HCT116 (cell line): Measurements from ENCODE around the gene TRIM9. TPM values are rescaled to one million over a fixed set of nuclear protein-coding genes. Genes with fewer than 3 reads are reported as not detected.

ENCODE experiments used
- ATAC-seq: fragments of 200-7000 bp; cut with Tn5 transposase; 2 replicates; pipeline ENCODE4 v1.9.1; 2020; ENCODE audit warnings: mild to moderate bottlenecking, moderate library complexity
- BruUV-seq: library from RNA; stranded (reverse); fragments of 400-500 nt; replicated peaks from 2 replicates; lab custom pipeline; 2021; lab: Mats Ljungman, UMichigan
- CTCF ChIA-PET: fragments of 300-600 bp; sonication (Branson Sonifier 250); formaldehyde crosslinking; loops from one replicate; lab custom pipeline; 2021; ENCODE audit warnings: antibody characterized with exemption; lab: Charles Lee
- POLR2A ChIA-PET: fragments of 300-600, 350-600 bp; sonication (Branson Sonifier 250); formaldehyde crosslinking; loops from one replicate; lab custom pipeline; 2021; ENCODE audit warnings: antibody characterized with exemption; lab: Charles Lee
- RAD21 ChIA-PET, 2 experiments: fragments of 300-600 bp; sonication (Branson Sonifier 250); formaldehyde crosslinking; loops; one replicate each; lab custom pipeline; 2023; ENCODE audit warnings: low total read pairs in 2 of 2; ENCODE audit not compliant: uncharacterized antibody in 2 of 2, unreplicated experiment in 2 of 2, low non-redundant PET in 1 of 2; lab: Charles Lee
- DNase-seq: peaks from one replicate; pipeline ENCODE4 v3.0.0-alpha.2; 2010; ENCODE audit warnings: low read depth, low spot score
- H2AFZ ChIP-seq: fragments of 200-600 bp; shearing (Covaris generic), sonication (generic); 2 replicates; pipeline ENCODE4 v1.6.1; 2017; ENCODE audit warnings: low read depth, mixed run types, mixed read lengths, antibody characterized with exemption, low read length; ENCODE audit not compliant: poor library complexity, severe bottlenecking
- H3K27ac ChIP-seq: 2 replicates; pipeline ENCODE4 v1.5.1; 2012; ENCODE audit warnings: low read depth, low read length
- H3K27me3 ChIP-seq: fragments of 200-600 bp; sonication (generic); 2 replicates; pipeline ENCODE4 v1.6.1; 2016; ENCODE audit warnings: mixed run types, low read length, mixed read lengths; ENCODE audit not compliant: insufficient read depth
- H3K36me3 ChIP-seq, 2 experiments: fragments of 200-500 bp in 1 of 2; fragments of 200-600 bp in 1 of 2; sonication (Bioruptor generic) in 1 of 2; sonication (generic) in 1 of 2; 2 replicates each; pipeline versions ENCODE4 v1.5.1 to v1.6.1; 2014 to 2016; ENCODE audit warnings: low read length in 2 of 2, inconsistent platforms in 1 of 2, mixed read lengths in 1 of 2, mixed run types in 1 of 2; ENCODE audit not compliant: insufficient read depth in 2 of 2, control insufficient read depth in 1 of 2
- H3K4me1 ChIP-seq, 2 experiments: fragments of 200-600 bp in 1 of 2; sonication (generic) in 1 of 2; 2 replicates each; pipeline versions ENCODE4 v1.5.1 to v1.6.1; 2012 to 2017; ENCODE audit warnings: low read length in 2 of 2, inconsistent platforms in 1 of 2, mild to moderate bottlenecking in 1 of 2, mixed read lengths in 1 of 2, mixed run types in 1 of 2, moderate library complexity in 1 of 2; ENCODE audit not compliant: insufficient read depth in 2 of 2, control insufficient read depth in 1 of 2
- H3K4me2 ChIP-seq: fragments of 200-600 bp; sonication (generic); 2 replicates; pipeline ENCODE4 v1.6.1; 2017; ENCODE audit warnings: mixed run types, low read length, mixed read lengths
- H3K4me3 ChIP-seq, 2 experiments: fragments of 200-600 bp in 1 of 2; sonication (generic) in 1 of 2; replicated peaks in 1 of 2; 2 replicates each; pipeline ENCODE4 v1.5.1; 2011 to 2016; ENCODE audit warnings: low read length in 2 of 2, control low read depth in 1 of 2, low read depth in 1 of 2, mild to moderate bottlenecking in 1 of 2, mixed read lengths in 1 of 2, mixed run types in 1 of 2
- H3K79me2 ChIP-seq: fragments of 200-600 bp; sonication (generic); 2 replicates; pipeline ENCODE4 v1.6.1; 2017; ENCODE audit warnings: mild to moderate bottlenecking, mixed run types, low read length, moderate library complexity, mixed read lengths; ENCODE audit not compliant: insufficient read depth
- H3K9ac ChIP-seq: fragments of 200-600 bp; sonication (generic); 2 replicates; pipeline ENCODE4 v1.6.1; 2016; ENCODE audit warnings: low read length, mixed read lengths
- H3K9me2 ChIP-seq: fragments of 200-600 bp; sonication (generic), shearing (Covaris generic); 2 replicates; pipeline ENCODE4 v1.6.1; 2017; ENCODE audit warnings: mixed run types, mild to moderate bottlenecking, moderate library complexity; ENCODE audit not compliant: insufficient read depth
- H3K9me3 ChIP-seq, 2 experiments: fragments of 200-500 bp in 1 of 2; fragments of 200-600 bp in 1 of 2; sonication (Bioruptor generic) in 1 of 2; sonication (generic) in 1 of 2; 2 replicates each; pipeline ENCODE4 v1.6.1; 2014 to 2017; ENCODE audit warnings: low read length in 2 of 2, mixed read lengths in 2 of 2, inconsistent platforms in 1 of 2, low read depth in 1 of 2, mild to moderate bottlenecking in 1 of 2, mixed run types in 1 of 2, moderate library complexity in 1 of 2; ENCODE audit not compliant: control insufficient read depth in 1 of 2, insufficient read depth in 1 of 2
- H4K20me1 ChIP-seq: fragments of 200-600 bp; sonication (generic), shearing (Covaris generic); 2 replicates; pipeline ENCODE4 v1.6.1; 2017; ENCODE audit warnings: mixed run types, mild to moderate bottlenecking, moderate library complexity; ENCODE audit not compliant: insufficient read depth
- CEBPB ChIP-seq: IDR thresholded peaks from 2 replicates; pipeline ENCODE4 v1.6.1; 2012; ENCODE audit warnings: low read depth
- EZH2 ChIP-seq: fragments of 200-600 bp; sonication (generic); IDR thresholded peaks from 2 replicates; pipeline ENCODE4 v1.6.1; 2017; ENCODE audit warnings: antibody characterized with exemption, mixed run types
- FOSL1 ChIP-seq: IDR thresholded peaks from 2 replicates; pipeline ENCODE4 v1.6.1; 2012; ENCODE audit warnings: low read depth
- POLR2AphosphoS5 ChIP-seq: IDR thresholded peaks from 2 replicates; pipeline ENCODE4 v1.6.1; 2011; ENCODE audit warnings: mild to moderate bottlenecking, low read depth, low read length, moderate library complexity
- SIN3A ChIP-seq: IDR thresholded peaks from 2 replicates; pipeline ENCODE4 v1.6.1; 2012; ENCODE audit warnings: low read depth
- SRF ChIP-seq: IDR thresholded peaks from 2 replicates; pipeline ENCODE4 v1.6.1; 2012; ENCODE audit warnings: low read depth
- TCF7L2 ChIP-seq: IDR thresholded peaks from 2 replicates; pipeline ENCODE4 v1.7.0; 2011; ENCODE audit warnings: borderline replicate concordance, inconsistent platforms; ENCODE audit not compliant: insufficient read depth, insufficient read length; ENCODE audit errors: extremely low read depth
- ZNF274 ChIP-seq: fragments of 200-500 bp; sonication (Bioruptor generic); IDR thresholded peaks from 2 replicates; pipeline ENCODE4 v1.6.1; 2014; ENCODE audit warnings: mild to moderate bottlenecking, low read depth, low read length, inconsistent platforms
- intact Hi-C: fragments of 100-400 bp; cut with micrococcal nuclease; formaldehyde crosslinking; loops from 2 replicates; pipeline ENCODE4 v1.10.0; 2022
- total RNA-seq: library from RNA; stranded (reverse); gene quantifications from one replicate; pipeline ENCODE4 v1.2.1, GENCODE V29; 2021; ENCODE audit not compliant: unreplicated experiment
- TF ChIP-seq, protein P1 (sequence below): IDR thresholded peaks from 2 replicates; pipeline ENCODE4 v1.6.1; 2012; ENCODE audit warnings: low read depth
- TF ChIP-seq, protein P2 (sequence below): IDR thresholded peaks from 2 replicates; pipeline ENCODE4 v1.6.1; 2011; ENCODE audit warnings: mild to moderate bottlenecking, low read length, moderate library complexity; ENCODE audit not compliant: insufficient replicate concordance; ENCODE audit errors: extremely low read depth
- TF ChIP-seq, protein P3 (sequence below): IDR thresholded peaks from 2 replicates; pipeline ENCODE4 v1.6.1; 2012
- TF ChIP-seq, protein P4 (sequence below), 3 experiments: fragments of 200-600 bp in 1 of 3; sonication (generic) in 1 of 3; IDR thresholded peaks in 2 of 3; conservative IDR thresholded peaks in 1 of 3; 2 replicates each; pipeline ENCODE4 v1.5.1; 2012 to 2017; ENCODE audit warnings: low read depth in 2 of 3, low read length in 2 of 3, antibody characterized with exemption in 1 of 3, borderline replicate concordance in 1 of 3, control low read depth in 1 of 3, mild to moderate bottlenecking in 1 of 3, mixed read lengths in 1 of 3, mixed run types in 1 of 3, moderate library complexity in 1 of 3; ENCODE audit not compliant: insufficient read depth in 1 of 3

TRIM9 gene
- total RNA-seq, 1 experiment from 2014 or later = 4.6 TPM

DNA sequence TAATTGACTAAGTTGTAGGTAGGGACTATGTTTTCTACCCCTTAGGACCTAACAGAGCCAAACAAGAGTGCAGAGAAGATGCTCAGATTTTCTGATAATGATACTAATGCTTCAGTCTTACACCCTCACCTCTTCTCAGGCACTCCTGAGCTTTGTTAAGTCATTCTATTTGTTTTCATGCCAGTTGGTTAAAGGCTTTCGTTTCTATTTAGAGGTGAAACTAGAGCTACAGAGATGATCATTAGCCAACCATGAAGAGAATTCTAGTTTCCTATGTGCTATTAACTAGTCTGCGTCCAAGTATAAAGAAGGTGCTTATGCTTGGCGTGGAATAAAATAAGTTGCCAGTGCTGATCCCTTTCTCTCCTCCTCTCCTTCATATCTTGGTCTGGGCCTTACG lies 116.0 kb downstream of the TRIM9 start (continued):
- TF ChIP-seq SRF (no peak), ZNF274 (no peak), TCF7L2 (no peak), FOSL1 (no peak)
- TF ChIP-seq, protein P1, sequence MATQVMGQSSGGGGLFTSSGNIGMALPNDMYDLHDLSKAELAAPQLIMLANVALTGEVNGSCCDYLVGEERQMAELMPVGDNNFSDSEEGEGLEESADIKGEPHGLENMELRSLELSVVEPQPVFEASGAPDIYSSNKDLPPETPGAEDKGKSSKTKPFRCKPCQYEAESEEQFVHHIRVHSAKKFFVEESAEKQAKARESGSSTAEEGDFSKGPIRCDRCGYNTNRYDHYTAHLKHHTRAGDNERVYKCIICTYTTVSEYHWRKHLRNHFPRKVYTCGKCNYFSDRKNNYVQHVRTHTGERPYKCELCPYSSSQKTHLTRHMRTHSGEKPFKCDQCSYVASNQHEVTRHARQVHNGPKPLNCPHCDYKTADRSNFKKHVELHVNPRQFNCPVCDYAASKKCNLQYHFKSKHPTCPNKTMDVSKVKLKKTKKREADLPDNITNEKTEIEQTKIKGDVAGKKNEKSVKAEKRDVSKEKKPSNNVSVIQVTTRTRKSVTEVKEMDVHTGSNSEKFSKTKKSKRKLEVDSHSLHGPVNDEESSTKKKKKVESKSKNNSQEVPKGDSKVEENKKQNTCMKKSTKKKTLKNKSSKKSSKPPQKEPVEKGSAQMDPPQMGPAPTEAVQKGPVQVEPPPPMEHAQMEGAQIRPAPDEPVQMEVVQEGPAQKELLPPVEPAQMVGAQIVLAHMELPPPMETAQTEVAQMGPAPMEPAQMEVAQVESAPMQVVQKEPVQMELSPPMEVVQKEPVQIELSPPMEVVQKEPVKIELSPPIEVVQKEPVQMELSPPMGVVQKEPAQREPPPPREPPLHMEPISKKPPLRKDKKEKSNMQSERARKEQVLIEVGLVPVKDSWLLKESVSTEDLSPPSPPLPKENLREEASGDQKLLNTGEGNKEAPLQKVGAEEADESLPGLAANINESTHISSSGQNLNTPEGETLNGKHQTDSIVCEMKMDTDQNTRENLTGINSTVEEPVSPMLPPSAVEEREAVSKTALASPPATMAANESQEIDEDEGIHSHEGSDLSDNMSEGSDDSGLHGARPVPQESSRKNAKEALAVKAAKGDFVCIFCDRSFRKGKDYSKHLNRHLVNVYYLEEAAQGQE = no peak
- TF ChIP-seq, all 23 proteins: peak for 0

DNA sequence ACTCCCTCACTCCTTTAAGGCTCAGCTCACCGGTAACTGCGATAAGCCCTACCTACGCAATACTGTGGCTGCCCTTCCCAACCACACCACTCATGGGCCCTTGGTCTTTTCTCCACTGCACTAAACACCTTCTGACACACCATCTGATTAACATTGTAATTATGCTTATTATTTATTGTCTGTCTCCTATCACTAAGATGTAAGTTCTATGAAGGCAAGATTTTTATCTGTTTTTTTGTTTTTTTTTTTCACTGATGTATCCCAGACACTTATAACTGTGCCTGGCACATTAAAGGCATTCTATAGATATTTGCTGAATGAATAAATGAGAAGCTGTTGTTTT lies 116.4 kb downstream of the TRIM9 start:
- H3K27me3 ChIP-seq = 0 out of 2 replicates have a peak, but pooled peaks cover 3% of the 10 kb centered on the region
- no peak overlapping the region for H3K9ac ChIP-seq
- ChIA-PET RAD21 (no interaction called here), CTCF (no interaction called here), POLR2A (interaction anchor here (0.6 kb wide), 1 partner anchor 23 kb away, joined by 3 read pairs; no protein-coding TSS in a partner anchor)
- DNase-seq (no peak), ATAC-seq (no peak)
- H3K4me1 ChIP-seq = no peaks in the 10 kb centered on the region
- no peaks in the 10 kb centered on the region; a peak in 1 of 4 replicates for H3K36me3 ChIP-seq
- no peak overlapping the region for H3K27ac ChIP-seq
- H3K9me3 ChIP-seq = no peaks in the 10 kb centered on the region
- intact Hi-C loops = no loop called here
- H2AFZ ChIP-seq = no peak overlapping the region
- H3K9me2 ChIP-seq = no peaks in the 10 kb centered on the region
- H4K20me1 ChIP-seq = no peaks in the 10 kb centered on the region
- H3K79me2 ChIP-seq = no peaks in the 10 kb centered on the region
- no peak overlapping the region for H3K4me2 ChIP-seq
- BruUV-seq = no TSS peak
- H3K4me3 ChIP-seq = no peak overlapping the region
- no peak for TF ChIP-seq FOSL1
- TF ChIP-seq, protein P2, sequence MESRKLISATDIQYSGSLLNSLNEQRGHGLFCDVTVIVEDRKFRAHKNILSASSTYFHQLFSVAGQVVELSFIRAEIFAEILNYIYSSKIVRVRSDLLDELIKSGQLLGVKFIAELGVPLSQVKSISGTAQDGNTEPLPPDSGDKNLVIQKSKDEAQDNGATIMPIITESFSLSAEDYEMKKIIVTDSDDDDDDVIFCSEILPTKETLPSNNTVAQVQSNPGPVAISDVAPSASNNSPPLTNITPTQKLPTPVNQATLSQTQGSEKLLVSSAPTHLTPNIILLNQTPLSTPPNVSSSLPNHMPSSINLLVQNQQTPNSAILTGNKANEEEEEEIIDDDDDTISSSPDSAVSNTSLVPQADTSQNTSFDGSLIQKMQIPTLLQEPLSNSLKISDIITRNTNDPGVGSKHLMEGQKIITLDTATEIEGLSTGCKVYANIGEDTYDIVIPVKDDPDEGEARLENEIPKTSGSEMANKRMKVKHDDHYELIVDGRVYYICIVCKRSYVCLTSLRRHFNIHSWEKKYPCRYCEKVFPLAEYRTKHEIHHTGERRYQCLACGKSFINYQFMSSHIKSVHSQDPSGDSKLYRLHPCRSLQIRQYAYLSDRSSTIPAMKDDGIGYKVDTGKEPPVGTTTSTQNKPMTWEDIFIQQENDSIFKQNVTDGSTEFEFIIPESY = no peak
- TF ChIP-seq, protein P1 = no peak
- TF ChIP-seq SIN3A = no peak
- no peak for TF ChIP-seq SRF
- TF ChIP-seq, protein P3, sequence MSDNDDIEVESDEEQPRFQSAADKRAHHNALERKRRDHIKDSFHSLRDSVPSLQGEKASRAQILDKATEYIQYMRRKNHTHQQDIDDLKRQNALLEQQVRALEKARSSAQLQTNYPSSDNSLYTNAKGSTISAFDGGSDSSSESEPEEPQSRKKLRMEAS = no peak
- TF ChIP-seq CEBPB = no peak
- TF ChIP-seq POLR2AphosphoS5 = no peak
- TF ChIP-seq EZH2 = no peak
- TF ChIP-seq, protein P4, sequence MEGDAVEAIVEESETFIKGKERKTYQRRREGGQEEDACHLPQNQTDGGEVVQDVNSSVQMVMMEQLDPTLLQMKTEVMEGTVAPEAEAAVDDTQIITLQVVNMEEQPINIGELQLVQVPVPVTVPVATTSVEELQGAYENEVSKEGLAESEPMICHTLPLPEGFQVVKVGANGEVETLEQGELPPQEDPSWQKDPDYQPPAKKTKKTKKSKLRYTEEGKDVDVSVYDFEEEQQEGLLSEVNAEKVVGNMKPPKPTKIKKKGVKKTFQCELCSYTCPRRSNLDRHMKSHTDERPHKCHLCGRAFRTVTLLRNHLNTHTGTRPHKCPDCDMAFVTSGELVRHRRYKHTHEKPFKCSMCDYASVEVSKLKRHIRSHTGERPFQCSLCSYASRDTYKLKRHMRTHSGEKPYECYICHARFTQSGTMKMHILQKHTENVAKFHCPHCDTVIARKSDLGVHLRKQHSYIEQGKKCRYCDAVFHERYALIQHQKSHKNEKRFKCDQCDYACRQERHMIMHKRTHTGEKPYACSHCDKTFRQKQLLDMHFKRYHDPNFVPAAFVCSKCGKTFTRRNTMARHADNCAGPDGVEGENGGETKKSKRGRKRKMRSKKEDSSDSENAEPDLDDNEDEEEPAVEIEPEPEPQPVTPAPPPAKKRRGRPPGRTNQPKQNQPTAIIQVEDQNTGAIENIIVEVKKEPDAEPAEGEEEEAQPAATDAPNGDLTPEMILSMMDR (IDR thresholded peaks at IDR 0.05 in 2 of 3, conservative IDR thresholded peaks at IDR 0.05 in 1 of 3; ENCODE audit: borderline replicate concordance in 1 of 3, insufficient read depth in 1 of 3, low read depth in 2 of 3, low read length in 2 of 3) = no peak
